ENCODE data around the gene NEURL1.
A peak's percentile ranks its signal among the peaks of the same experiment; 100 is the strongest.

- TF ChIP-seq CTCF (IDR thresholded peaks at IDR 0.05) (no peak), POLR2AphosphoS5 (IDR thresholded peaks at IDR 0.05) (peak; percentile 49 to 60)
Measured at GRCh38 chr10:103445767-103446567, 47.5 kb upstream of the NEURL1 start.

Measured in esophagus muscularis mucosa (tissue), 3 donors.